ENCODE results near the gene PRCC.

PRCC gene

GRCh38 chr1:156740741-156741480 lies 26.4 kb upstream of the PRCC start, which contains the start of gene MRPL24:
MRPL24 (minus strand) TSS chr1:156741088; CDS start chr1:156738704, 2,384 bp downstream.
- Histone ChIP-seq H3K4me1 (ENCODE audit: insufficient read depth, low read length, poor library complexity, severe bottlenecking) (peaks cover 23% of the 10 kb centered on the region), H3K4me2 (ENCODE audit: low read depth, low read length, poor library complexity, severe bottlenecking) (peak within 1 kb of the TSS; percentile 91), H3K9ac (ENCODE audit: low read depth, low read length, poor library complexity, severe bottlenecking) (peak within 1 kb of the TSS; percentile 93), H3K9me2 (replicated peaks; ENCODE audit: low read depth, low read length) (no peaks in the 10 kb centered on the region), H2AFZ (ENCODE audit: low read length) (peak within 1 kb of the TSS; percentile 88), H3K27me3 (ENCODE audit: insufficient read depth, low read length, poor library complexity, severe bottlenecking) (no peaks in the 10 kb centered on the region), H3K36me3 (ENCODE audit: insufficient read depth, low read length) (peaks cover 37% of the 10 kb centered on the region; the same call in 1 of the 2 replicates), H4K20me1 (ENCODE audit: insufficient read depth, low read length, poor library complexity, severe bottlenecking) (peaks cover 17% of the 10 kb centered on the region), H3K9me3 (ENCODE audit: insufficient read depth, low read depth, low read length) (no peaks in the 10 kb centered on the region), H3K79me2 (ENCODE audit: insufficient read depth, low read length) (peaks cover 48% of the 10 kb centered on the region), H3K4me3 (ENCODE audit: low read length, poor library complexity, severe bottlenecking) (peak within 1 kb of the TSS; percentile 96), H3F3A (ENCODE audit: low read depth) (peaks cover 19% of the 10 kb centered on the region; the same call in 1 of the 2 replicates)
- TF ChIP-seq CTCF (conservative IDR thresholded peaks at IDR 0.05; ENCODE audit: low read length) = no peak

GRCh38 chr1:156741481-156741983 lies 25.8 kb upstream of the PRCC start:
- H3F3A ChIP-seq (ENCODE audit: low read depth) = peaks cover 19% of the 10 kb centered on the region; the same call in 1 of the 2 replicates
- no peak for TF ChIP-seq EZH2phosphoT487 (IDR thresholded peaks at IDR 0.05; ENCODE audit: borderline replicate concordance)
- no peak for TF ChIP-seq CTCF (conservative IDR thresholded peaks at IDR 0.05; ENCODE audit: low read length)
- H3K9me2 ChIP-seq (replicated peaks; ENCODE audit: low read depth, low read length) = no peaks in the 10 kb centered on the region
- H3K4me2 ChIP-seq (ENCODE audit: low read depth, low read length, poor library complexity, severe bottlenecking) = peak overlapping the region; percentile 81
- peaks cover 24% of the 10 kb centered on the region for H4K20me1 ChIP-seq (ENCODE audit: insufficient read depth, low read length, poor library complexity, severe bottlenecking)
- H3K4me3 ChIP-seq (ENCODE audit: low read length, poor library complexity, severe bottlenecking) = peak overlapping the region; percentile 61
- peaks cover 37% of the 10 kb centered on the region; the same call in 1 of the 2 replicates for H3K36me3 ChIP-seq (ENCODE audit: insufficient read depth, low read length)
- peaks cover 29% of the 10 kb centered on the region for H3K4me1 ChIP-seq (ENCODE audit: insufficient read depth, low read length, poor library complexity, severe bottlenecking)
- peaks cover 54% of the 10 kb centered on the region for H3K79me2 ChIP-seq (ENCODE audit: insufficient read depth, low read length)
- no peak overlapping the region for H2AFZ ChIP-seq (ENCODE audit: low read length)
- no peaks in the 10 kb centered on the region for H3K9me3 ChIP-seq (ENCODE audit: insufficient read depth, low read depth, low read length)
- H3K9ac ChIP-seq (ENCODE audit: low read depth, low read length, poor library complexity, severe bottlenecking) = peak overlapping the region; percentile 64
- no peaks in the 10 kb centered on the region for H3K27me3 ChIP-seq (ENCODE audit: insufficient read depth, low read length, poor library complexity, severe bottlenecking)

- Histone ChIP-seq H3K79me2 (ENCODE audit: insufficient read depth, low read length) (peaks cover 59% of the 10 kb centered on the region), H2AFZ (ENCODE audit: low read length) (no peak overlapping the region), H3K4me2 (ENCODE audit: low read depth, low read length, poor library complexity, severe bottlenecking) (peak overlapping the region; percentile 81), H3K4me1 (ENCODE audit: insufficient read depth, low read length, poor library complexity, severe bottlenecking) (peaks cover 33% of the 10 kb centered on the region), H4K20me1 (ENCODE audit: insufficient read depth, low read length, poor library complexity, severe bottlenecking) (peaks cover 28% of the 10 kb centered on the region), H3K9ac (ENCODE audit: low read depth, low read length, poor library complexity, severe bottlenecking) (peak overlapping the region; percentile 64), H3K4me3 (ENCODE audit: low read length, poor library complexity, severe bottlenecking) (peak overlapping the region; percentile 61), H3K36me3 (ENCODE audit: insufficient read depth, low read length) (peaks cover 37% of the 10 kb centered on the region; the same call in 1 of the 2 replicates), H3F3A (ENCODE audit: low read depth) (peaks cover 19% of the 10 kb centered on the region; the same call in 1 of the 2 replicates), H3K9me3 (ENCODE audit: insufficient read depth, low read depth, low read length) (no peaks in the 10 kb centered on the region), H3K9me2 (replicated peaks; ENCODE audit: low read depth, low read length) (no peaks in the 10 kb centered on the region), H3K27me3 (ENCODE audit: insufficient read depth, low read length, poor library complexity, severe bottlenecking) (no peaks in the 10 kb centered on the region)
- TF ChIP-seq CTCF (conservative IDR thresholded peaks at IDR 0.05; ENCODE audit: low read length) (no peak), EZH2phosphoT487 (IDR thresholded peaks at IDR 0.05; ENCODE audit: borderline replicate concordance) (no peak)
These were observed 25.3 kb upstream of the PRCC start for GRCh38 chr1:156742017-156742416.
